GM21360 (cell line): ENCODE data around the gene POLD4.
"Not testable (repeated sequence)": the region's sequence is repeated elsewhere in the genome, so short reads cannot be mapped to it uniquely, and the experiment has no call there.

Experiments
- ATAC-seq: cut with Tn5 transposase; IDR thresholded peaks from one replicate; pipeline ENCODE4 v1.9.1; 2021; ENCODE audit warnings: mild to moderate bottlenecking, moderate library complexity; ENCODE audit not compliant: unreplicated experiment

Gene POLD4

GRCh38 chr11:67354075-67355022, 1.0 kb upstream of the POLD4 start:
- ATAC-seq = no peak

GRCh38 chr11:67352546-67353316, 615 bp downstream of the POLD4 start:
- ATAC-seq = peak; percentile 6

GRCh38 chr11:67351275-67352005, 1.9 kb downstream of the POLD4 start:
- ATAC-seq = no peak

GRCh38 chr11:67349928-67350465, 3.3 kb downstream of the POLD4 start:
- no peak for ATAC-seq

- no peak for ATAC-seq
These were observed 3.9 kb downstream of the POLD4 start for GRCh38 chr11:67349457-67349856.

- ATAC-seq = no peak
These were observed 4.3 kb downstream of the POLD4 start for GRCh38 chr11:67349036-67349435.

GRCh38 chr11:67347964-67348749, 5.2 kb downstream of the POLD4 start:
- ATAC-seq = no peak

- no peak for ATAC-seq
These were observed 7.2 kb downstream of the POLD4 start for GRCh38 chr11:67345920-67346819.

GRCh38 chr11:67345247-67345919, 8.0 kb downstream of the POLD4 start:
- no peak for ATAC-seq

GRCh38 chr11:67344264-67344663, 9.1 kb downstream of the POLD4 start:
- ATAC-seq = no peak

- no peak for ATAC-seq
These were observed 16.1 kb downstream of the POLD4 start for GRCh38 chr11:67337257-67337656.

GRCh38 chr11:67332081-67332691, 21.2 kb downstream of the POLD4 start:
- no peak for ATAC-seq

GRCh38 chr11:67323526-67323925, 29.8 kb downstream of the POLD4 start:
- ATAC-seq = no peak

GRCh38 chr11:67322049-67322448, 31.3 kb downstream of the POLD4 start:
- ATAC-seq = no peak

- no peak for ATAC-seq
These were observed 32.0 kb downstream of the POLD4 start for GRCh38 chr11:67321313-67321871.

GRCh38 chr11:67320691-67321090, 32.7 kb downstream of the POLD4 start:
- ATAC-seq = no peak

- ATAC-seq = no peak
These were observed 33.3 kb downstream of the POLD4 start for GRCh38 chr11:67320011-67320410.

- not testable (repeated sequence) for ATAC-seq
These were observed 34.5 kb downstream of the POLD4 start for GRCh38 chr11:67318876-67319275.
